ENCODE measurements around the gene CAMSAP1. TPM values are rescaled to one million over a fixed set of nuclear protein-coding genes. Genes with fewer than 3 reads are reported as not detected.

Gene CAMSAP1
- total and polyA plus RNA-seq, 2 of the 4 experiments (the other 2 are of a cell fraction) = 8.2 to 19.5 TPM

GRCh38 chr9:135929656-135930445, 22.5 kb upstream of the CAMSAP1 start:
- Histone ChIP-seq H2AFZ (replicated peaks; ENCODE audit: low read length, poor library complexity) (no peak overlapping the region), H3K27me3 (ENCODE audit: control insufficient read depth, insufficient read depth, low read length) (no peaks in the 10 kb centered on the region), H2BK15ac (ENCODE audit: low read depth, low read length) (no peak overlapping the region), H3K9ac (ENCODE audit: low read depth, low read length) (no peak overlapping the region), H3K79me1 (ENCODE audit: low read depth in 1 of 2, low read length in 2 of 2) (peaks cover 0 to 8% of the 10 kb centered on the region in 2 experiments; a peak in 1 of 4 replicates), H3K18ac (ENCODE audit: low read depth, low read length) (no peak overlapping the region), H3K36me3 (ENCODE audit: control insufficient read depth, insufficient read depth, low read length) (peaks cover 28% of the 10 kb centered on the region), H2BK20ac (ENCODE audit: low read depth, low read length) (no peak overlapping the region), H3K9me1 (ENCODE audit: insufficient read depth, low read length) (peaks cover 6% of the 10 kb centered on the region; the same call in 1 of the 2 replicates), H4K5ac (ENCODE audit: low read depth, low read length) (no peak overlapping the region), H2AK5ac (ENCODE audit: low read depth, low read length) (no peak overlapping the region), H3K4ac (ENCODE audit: low read depth, low read length) (no peak overlapping the region), H3K4me3 (ENCODE audit: insufficient read depth, low read depth, low read length) (no peak overlapping the region), H3K9me3 (ENCODE audit: control insufficient read depth, insufficient read depth, low read length) (no peaks in the 10 kb centered on the region), H3K4me1 (ENCODE audit: control insufficient read depth, insufficient read depth, low read length) (no peaks in the 10 kb centered on the region), H2BK120ac (ENCODE audit: low read depth, low read length) (no peak overlapping the region), H4K20me1 (ENCODE audit: insufficient read depth, low read length) (peaks cover 8% of the 10 kb centered on the region), H3K4me2 (ENCODE audit: low read depth, low read length) (no peak overlapping the region), H2AK9ac (replicated peaks; ENCODE audit: low read depth, low read length, poor library complexity) (no peak overlapping the region), H3K27ac (ENCODE audit: insufficient read depth, low read length) (no peak overlapping the region), H3K23ac (ENCODE audit: low read depth, low read length) (no peak overlapping the region), H4K8ac (ENCODE audit: low read depth in 2 of 2, low read length in 2 of 2) (no peak overlapping the region), H3K56ac (ENCODE audit: extremely low read depth, insufficient read depth, low read length) (no peak overlapping the region), H2BK5ac (ENCODE audit: low read depth, low read length, poor library complexity, severe bottlenecking) (no peak overlapping the region), H4K91ac (ENCODE audit: insufficient read depth, low read depth, low read length) (no peak overlapping the region), H3K14ac (replicated peaks; ENCODE audit: low read depth, low read length) (no peak overlapping the region)
- no peak for DNase-seq
- dilution Hi-C loops (cut with HindIII; ENCODE audit: low sequenced_read_pairs, unreplicated experiment) = no loop called here
- no TSS peak for BruUV-seq (replicated peaks)
- no peak for ATAC-seq (ENCODE audit: low read depth)
- intact Hi-C loops (cut with micrococcal nuclease) = no loop called here
- in situ Hi-C loops (cut with MboI; ENCODE audit: low sequenced_read_pairs) = loop anchor here (25.0 kb wide), 1 partner anchor 318 kb away; a partner anchor contains a TSS
- 94% methylated on average over 13 of the region's 21 CpGs; no CpG with 5 or more reads in 1 of the 2 experiments for WGBS, 2 experiments (ENCODE audit: extremely low coverage in 2 of 2, insufficient read length in 1 of 2)
- ChIA-PET CTCF (no interaction called here), POLR2A (ENCODE audit: unreplicated experiment) (no interaction called here)
- TF ChIP-seq RCOR1 (IDR thresholded peaks at IDR 0.05; ENCODE audit: insufficient replicate concordance, low read length) (no peak), RAD21 (IDR thresholded peaks at IDR 0.05; ENCODE audit: low read length) (no peak), MAFK (IDR thresholded peaks at IDR 0.05; ENCODE audit: low read depth, low read length) (no peak), POLR2A (IDR thresholded peaks at IDR 0.05; ENCODE audit: low read depth, low read length) (no peak), MAZ (IDR thresholded peaks at IDR 0.05; ENCODE audit: borderline replicate concordance, low read depth, low read length) (no peak), SMC3 (IDR thresholded peaks at IDR 0.05; ENCODE audit: low read depth, low read length) (no peak), RFX5 (IDR thresholded peaks at IDR 0.05; ENCODE audit: low read depth, low read length) (no peak), MXI1 (IDR thresholded peaks at IDR 0.05; ENCODE audit: borderline replicate concordance, low read depth, low read length) (no peak), CHD1 (IDR thresholded peaks at IDR 0.05; ENCODE audit: low read depth, low read length) (no peak), USF2 (IDR thresholded peaks at IDR 0.05; ENCODE audit: low read depth, low read length) (no peak), BHLHE40 (IDR thresholded peaks at IDR 0.05; ENCODE audit: low read depth, low read length) (no peak), FOS (IDR thresholded peaks at IDR 0.05; ENCODE audit: low read depth, low read length) (no peak), CEBPB (IDR thresholded peaks at IDR 0.05; ENCODE audit: low read depth, low read length) (no peak)
- TF ChIP-seq, protein P1, sequence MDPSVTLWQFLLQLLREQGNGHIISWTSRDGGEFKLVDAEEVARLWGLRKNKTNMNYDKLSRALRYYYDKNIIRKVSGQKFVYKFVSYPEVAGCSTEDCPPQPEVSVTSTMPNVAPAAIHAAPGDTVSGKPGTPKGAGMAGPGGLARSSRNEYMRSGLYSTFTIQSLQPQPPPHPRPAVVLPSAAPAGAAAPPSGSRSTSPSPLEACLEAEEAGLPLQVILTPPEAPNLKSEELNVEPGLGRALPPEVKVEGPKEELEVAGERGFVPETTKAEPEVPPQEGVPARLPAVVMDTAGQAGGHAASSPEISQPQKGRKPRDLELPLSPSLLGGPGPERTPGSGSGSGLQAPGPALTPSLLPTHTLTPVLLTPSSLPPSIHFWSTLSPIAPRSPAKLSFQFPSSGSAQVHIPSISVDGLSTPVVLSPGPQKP (IDR thresholded peaks at IDR 0.05; ENCODE audit: borderline replicate concordance, low read depth, low read length) = no peak
- TF ChIP-seq, protein P2, sequence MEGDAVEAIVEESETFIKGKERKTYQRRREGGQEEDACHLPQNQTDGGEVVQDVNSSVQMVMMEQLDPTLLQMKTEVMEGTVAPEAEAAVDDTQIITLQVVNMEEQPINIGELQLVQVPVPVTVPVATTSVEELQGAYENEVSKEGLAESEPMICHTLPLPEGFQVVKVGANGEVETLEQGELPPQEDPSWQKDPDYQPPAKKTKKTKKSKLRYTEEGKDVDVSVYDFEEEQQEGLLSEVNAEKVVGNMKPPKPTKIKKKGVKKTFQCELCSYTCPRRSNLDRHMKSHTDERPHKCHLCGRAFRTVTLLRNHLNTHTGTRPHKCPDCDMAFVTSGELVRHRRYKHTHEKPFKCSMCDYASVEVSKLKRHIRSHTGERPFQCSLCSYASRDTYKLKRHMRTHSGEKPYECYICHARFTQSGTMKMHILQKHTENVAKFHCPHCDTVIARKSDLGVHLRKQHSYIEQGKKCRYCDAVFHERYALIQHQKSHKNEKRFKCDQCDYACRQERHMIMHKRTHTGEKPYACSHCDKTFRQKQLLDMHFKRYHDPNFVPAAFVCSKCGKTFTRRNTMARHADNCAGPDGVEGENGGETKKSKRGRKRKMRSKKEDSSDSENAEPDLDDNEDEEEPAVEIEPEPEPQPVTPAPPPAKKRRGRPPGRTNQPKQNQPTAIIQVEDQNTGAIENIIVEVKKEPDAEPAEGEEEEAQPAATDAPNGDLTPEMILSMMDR (conservative IDR thresholded peaks at IDR 0.05; ENCODE audit: low read depth, low read length) = no peak

Data from IMR-90 (cell line).